Posterior cingulate gyrus (tissue), 11 donors: ENCODE results near the gene GALNT17.

Experiments used
- DNase-seq, 10 donors: peaks; one replicate each; pipeline versions ENCODE4 v3.0.0 to v3.0.0-alpha.2; 2020 to 2021; ENCODE audit warnings: mixed read lengths in 3 of 10
- intact Hi-C: fragments of 100-400 bp; cut with DNase I; formaldehyde crosslinking; loops from one replicate; pipeline ENCODE4 v1.15.1; 2023

The GALNT17 gene

DNA sequence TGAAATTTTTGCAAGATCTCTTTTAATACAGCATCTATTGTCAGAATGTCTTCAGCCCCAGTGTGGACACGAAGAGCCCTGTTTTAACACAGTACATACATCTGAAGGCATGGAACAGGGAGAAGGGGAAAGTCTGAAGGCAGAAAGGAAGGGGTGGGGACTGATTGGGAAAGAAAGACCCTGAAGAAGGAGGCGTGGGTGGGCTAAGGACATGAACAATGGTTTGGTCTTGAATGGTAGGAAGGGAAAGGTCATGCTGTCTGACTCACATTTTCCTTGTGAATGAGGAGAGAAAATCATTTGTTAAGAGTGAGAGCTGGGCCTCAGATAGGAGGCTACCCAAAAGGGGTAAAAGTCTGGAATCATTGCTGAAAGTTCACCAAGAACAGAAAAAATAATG, 297.1 kb downstream of the GALNT17 start:
- intact Hi-C loops: no loop called here

GRCh38 chr7:71430246-71430645, 298.3 kb downstream of the GALNT17 start:
- intact Hi-C loops: no loop called here

More for the DNA sequence above, 297.1 kb downstream of the GALNT17 start:
- DNase-seq: no peak

GRCh38 chr7:71439321-71439720, 307.4 kb downstream of the GALNT17 start:
- DNase-seq: no peak
- intact Hi-C loops: no loop called here

More at GRCh38 chr7:71430246-71430645, 298.3 kb downstream of the GALNT17 start:
- DNase-seq: no peak

GRCh38 chr7:71442492-71443190, 310.7 kb downstream of the GALNT17 start:
- no peak for DNase-seq
- intact Hi-C loops: no loop called here

- no peak for DNase-seq
- intact Hi-C loops: no loop called here
Observed at GRCh38 chr7:71443191-71443530, 311.2 kb downstream of the GALNT17 start.

DNA sequence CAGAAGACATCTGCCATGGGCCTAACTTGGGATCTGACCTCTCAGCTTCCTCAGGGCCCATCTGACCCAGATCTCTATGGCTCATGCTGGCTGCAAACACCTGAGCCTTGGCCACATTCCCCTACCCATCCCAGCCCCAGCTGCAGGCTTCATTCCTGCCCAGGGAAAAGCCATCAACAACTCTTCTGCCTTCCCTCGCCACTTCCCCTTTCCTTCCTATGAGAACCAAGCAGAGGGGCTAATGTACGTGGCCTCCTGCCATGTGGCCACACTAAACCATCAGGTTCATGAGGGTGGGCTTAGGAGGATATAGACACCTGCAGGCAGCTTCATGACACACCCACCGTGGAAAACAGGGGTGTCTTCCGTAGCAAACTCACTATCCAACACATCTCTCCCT, 312.2 kb downstream of the GALNT17 start:
- DNase-seq: no peak
- intact Hi-C loops: no loop called here

DNA sequence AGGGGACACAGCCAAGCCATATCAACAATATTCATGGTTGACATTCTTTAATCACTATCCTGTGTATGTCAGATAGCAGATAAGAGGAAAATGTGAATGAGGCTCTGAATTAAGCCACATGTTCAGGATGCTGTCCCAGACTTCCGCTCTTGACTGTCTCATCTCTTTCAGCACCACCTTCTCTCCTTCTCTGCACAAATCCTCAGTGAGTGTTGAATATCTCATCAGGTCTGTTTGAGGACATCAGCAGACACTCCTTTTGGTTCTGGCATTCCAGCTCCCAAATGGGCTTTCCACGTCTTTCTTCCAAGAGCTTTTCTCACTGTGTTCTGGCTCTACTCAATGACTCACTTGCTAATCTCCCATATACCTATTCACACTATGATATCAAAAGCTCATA, 321.7 kb downstream of the GALNT17 start:
- intact Hi-C loops: no loop called here
- no peak for DNase-seq

DNA sequence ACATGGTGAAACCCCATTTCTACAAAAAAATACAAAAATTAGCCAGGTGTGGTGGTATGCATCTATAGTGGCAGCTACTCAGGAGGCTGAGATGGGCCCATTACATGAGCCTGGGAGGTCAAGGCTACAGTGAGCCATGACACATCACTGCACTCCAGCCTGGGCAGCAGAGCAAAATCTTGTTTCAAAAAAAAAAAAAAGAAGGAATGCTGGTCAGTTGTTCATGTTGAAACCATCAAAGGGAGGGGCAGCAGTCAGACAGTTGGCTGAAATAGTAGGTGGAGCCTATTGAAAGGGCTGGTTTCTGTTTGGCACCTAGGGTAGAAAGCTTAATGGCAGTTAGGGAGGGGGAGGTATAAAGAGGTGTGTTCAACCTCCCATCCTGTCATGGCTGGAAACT, 323.0 kb downstream of the GALNT17 start:
- intact Hi-C loops: no loop called here
- DNase-seq: no peak

DNA sequence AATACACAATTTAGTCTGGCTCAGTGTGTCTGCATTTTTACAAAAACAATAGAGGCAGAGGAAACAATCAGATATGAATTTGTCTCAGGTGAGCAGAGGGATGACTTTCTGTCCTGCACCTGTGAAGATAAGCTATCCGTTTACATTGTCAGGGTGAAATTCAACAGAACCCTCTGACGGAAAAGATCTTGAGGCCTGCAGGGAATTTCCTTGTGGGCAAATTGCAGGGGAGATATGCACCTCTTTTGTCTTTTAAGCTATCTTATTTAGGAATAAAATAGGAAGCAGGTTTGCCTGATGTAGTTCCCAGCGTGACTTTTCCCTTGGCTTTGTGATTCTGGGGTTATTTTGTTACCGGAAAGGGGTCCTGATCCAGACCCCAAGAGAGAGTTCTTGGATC, 325.1 kb downstream of the GALNT17 start:
- intact Hi-C loops: no loop called here
- no peak for DNase-seq

- peak in 2 of 10 donors; percentile 7 to 20 for DNase-seq
- intact Hi-C loops: no loop called here
Observed at GRCh38 chr7:71457846-71458590, 326.1 kb downstream of the GALNT17 start.

GRCh38 chr7:71459132-71459531, 327.2 kb downstream of the GALNT17 start:
- intact Hi-C loops: no loop called here
- no peak for DNase-seq

DNA sequence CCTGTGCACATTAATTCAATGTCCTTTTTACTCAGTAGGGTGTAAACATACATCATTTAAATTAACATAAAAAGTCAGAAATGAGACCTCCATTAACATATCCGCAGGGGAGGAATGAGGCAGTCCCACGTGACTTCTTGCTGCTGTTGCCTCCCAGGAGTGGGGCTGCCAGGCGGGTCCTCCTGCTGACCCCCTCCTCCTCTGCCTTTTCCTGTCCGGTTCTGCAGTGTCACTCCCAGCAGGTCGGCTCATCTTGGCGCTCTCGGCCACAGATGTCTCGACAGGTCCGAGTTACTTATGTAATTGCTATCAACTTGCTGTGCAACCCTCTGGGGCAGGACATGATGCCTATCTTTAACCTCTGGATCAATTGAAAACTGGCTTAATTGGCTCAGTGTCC, 329.6 kb downstream of the GALNT17 start:
- intact Hi-C loops: no loop called here
- DNase-seq: no peak

DNA sequence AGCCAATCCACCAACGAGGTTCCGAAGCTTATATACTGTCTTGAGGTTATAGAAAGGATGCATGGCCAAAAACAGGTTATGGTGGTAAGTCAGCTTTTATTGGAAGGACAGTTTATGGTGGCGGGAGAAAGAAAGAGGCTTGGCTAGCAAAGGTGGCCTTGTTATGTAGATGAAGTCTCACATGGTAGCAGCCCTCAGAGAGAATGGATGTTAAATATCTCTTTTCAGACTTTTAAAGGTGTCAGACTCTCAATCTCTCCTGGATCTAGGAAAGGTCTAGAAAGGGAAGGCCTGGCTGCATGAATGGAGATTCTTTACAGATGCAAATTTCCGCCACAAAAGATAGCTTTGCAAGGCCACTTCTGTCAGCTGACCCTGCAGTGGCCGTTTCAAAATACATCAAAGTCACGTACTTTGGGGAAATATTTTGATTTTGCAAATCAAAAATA, 333.8 kb downstream of the GALNT17 start:
- intact Hi-C loops: no loop called here
- DNase-seq: no peak

GRCh38 chr7:71466448-71467145, 334.7 kb downstream of the GALNT17 start:
- DNase-seq: no peak
- intact Hi-C loops: no loop called here

DNA sequence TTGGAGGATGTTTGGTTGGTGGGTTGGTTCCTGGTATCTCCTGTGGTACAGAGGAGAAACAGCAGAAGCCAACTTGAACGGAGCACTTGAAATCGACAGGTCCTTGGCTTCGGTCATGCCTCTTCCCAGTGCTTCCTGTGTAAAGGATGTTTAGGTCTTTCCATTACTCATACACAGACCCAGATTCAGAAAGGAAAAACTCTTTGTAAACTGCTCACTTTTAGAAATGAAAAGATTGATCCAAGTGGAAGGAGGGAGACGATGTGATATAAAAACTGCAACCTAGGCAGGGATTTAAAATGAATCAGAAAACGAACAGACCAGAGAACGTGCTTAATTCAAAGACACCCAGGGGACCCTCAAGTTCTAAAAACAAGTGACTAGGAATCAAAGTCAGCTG, 338.4 kb downstream of the GALNT17 start:
- DNase-seq: no peak
- intact Hi-C loops: no loop called here

- intact Hi-C loops: no loop called here
- DNase-seq: no peak
Observed at GRCh38 chr7:71470830-71471229, 338.9 kb downstream of the GALNT17 start.

GRCh38 chr7:71472962-71473361, 341.0 kb downstream of the GALNT17 start:
- intact Hi-C loops: no loop called here
- DNase-seq: no peak

GRCh38 chr7:71473366-71473967, 341.5 kb downstream of the GALNT17 start:
- intact Hi-C loops: no loop called here
- no peak for DNase-seq

DNA sequence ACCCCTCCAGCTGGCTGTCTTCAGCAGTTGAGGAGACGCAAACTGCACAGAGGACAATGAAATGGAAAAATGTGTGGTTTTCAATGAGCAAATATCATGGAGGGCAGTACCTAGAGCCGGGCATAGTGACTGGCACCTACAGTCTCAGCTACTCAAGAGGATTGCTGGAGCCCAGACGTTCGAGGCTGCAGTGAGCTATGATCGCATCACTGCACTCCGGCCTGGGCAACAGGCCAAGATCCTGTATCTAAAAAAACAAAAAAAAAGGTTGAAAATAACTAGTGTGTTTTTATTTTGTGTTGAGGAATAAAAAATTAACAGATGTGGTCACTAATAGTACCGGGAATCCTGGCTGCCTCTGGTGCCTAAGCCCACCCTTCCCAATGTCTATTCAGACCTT, 345.5 kb downstream of the GALNT17 start:
- intact Hi-C loops: no loop called here
- no peak for DNase-seq

GRCh38 chr7:71479231-71479630, 347.3 kb downstream of the GALNT17 start:
- no peak for DNase-seq
- intact Hi-C loops: no loop called here

DNA sequence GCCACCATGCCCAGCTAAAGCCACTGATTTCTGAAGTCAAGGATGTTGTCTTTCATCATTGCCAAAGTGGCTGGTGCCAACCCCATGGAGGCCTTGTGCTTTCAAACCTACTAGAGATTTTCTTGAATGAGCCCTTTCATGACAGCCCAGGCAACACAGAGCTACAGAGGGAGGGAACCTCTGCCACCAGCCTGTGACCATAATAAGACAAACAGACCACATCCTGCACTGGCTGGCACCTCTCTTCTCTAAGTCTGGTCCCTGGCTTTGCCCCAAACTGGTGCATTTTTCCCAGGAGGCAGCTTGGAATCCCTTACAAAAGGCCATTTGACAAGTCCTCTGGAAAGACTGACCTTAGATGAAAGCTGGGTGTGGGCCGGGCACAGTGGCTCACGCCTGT, 348.8 kb downstream of the GALNT17 start:
- intact Hi-C loops: no loop called here
- no peak for DNase-seq
